K562 (cell line): Measurements from ENCODE around the gene SYMPK. TPM values are rescaled to one million over a fixed set of nuclear protein-coding genes. Genes with fewer than 3 reads are reported as not detected.

Source experiments
- FOXM1 ChIP-seq, 2 experiments: fragments of 450-650 bp in 1 of 2; sonication (generic) in 1 of 2; formaldehyde crosslinking in 1 of 2; IDR thresholded peaks; 2 replicates each; pipeline versions ENCODE4 v1.6.1 to v1.9.0; 2017 to 2022; ENCODE audit warnings: low read depth in 2 of 2, mild to moderate bottlenecking in 2 of 2, missing genetic modification reagents in 1 of 2, moderate library complexity in 1 of 2
- GATAD2A ChIP-seq: fragments of 450-650 bp; IDR thresholded peaks from 2 replicates; pipeline ENCODE4 v1.6.1; 2017
- HDAC6 ChIP-seq: IDR thresholded peaks from 2 replicates; pipeline ENCODE4 v1.6.1; 2012; ENCODE audit warnings: low read depth, mild to moderate bottlenecking, control low read depth, inconsistent platforms, low read length, moderate library complexity
- IFI16 ChIP-seq: fragments of 250-450 bp; sonication (Bioruptor Pico); IDR thresholded peaks from 2 replicates; pipeline ENCODE4 v2.1.2; 2022; ENCODE audit warnings: mild to moderate bottlenecking, inconsistent platforms
- MCM2 ChIP-seq: fragments of 450-650 bp; IDR thresholded peaks from 2 replicates; pipeline ENCODE4 v1.6.1; 2017; ENCODE audit warnings: low read depth, mild to moderate bottlenecking
- NFIX ChIP-seq: fragments of 250-450 bp; sonication (Bioruptor Pico); IDR thresholded peaks from 2 replicates; pipeline ENCODE4 v1.4.0; 2020; ENCODE audit warnings: low read depth, mild to moderate bottlenecking, moderate library complexity
- OTX1 ChIP-seq: fragments of 450-650 bp; formaldehyde crosslinking; IDR thresholded peaks from 2 replicates; pipeline ENCODE4 v1.4.0; 2022; ENCODE audit warnings: mild to moderate bottlenecking
- RFX1 ChIP-seq: fragments of 450-650 bp; IDR thresholded peaks from 2 replicates; pipeline ENCODE4 v1.6.1; 2016; ENCODE audit warnings: mild to moderate bottlenecking, moderate library complexity
- ZEB2 ChIP-seq: fragments of 450-650 bp; IDR thresholded peaks from 2 replicates; pipeline ENCODE4 v1.6.1; 2016
- ZNF146 ChIP-seq: IDR thresholded peaks from one replicate; pipeline ENCODE4 v1.6.1; 2018; ENCODE audit warnings: missing compliant biosample characterization; ENCODE audit not compliant: unreplicated experiment
- ZNF197 ChIP-seq: fragments of 200-800 bp; sonication (Bioruptor generic); IDR thresholded peaks from 2 replicates; pipeline ENCODE4 v1.6.1; 2016; ENCODE audit warnings: low read depth, missing genetic modification characterization, missing compliant biosample characterization
- ZNF444 ChIP-seq: fragments of 250-450 bp; sonication (Bioruptor Pico); IDR thresholded peaks from 2 replicates; pipeline ENCODE4 v1.4.0; 2020; ENCODE audit warnings: mild to moderate bottlenecking, moderate library complexity
- ZNF584 ChIP-seq: fragments of 200-800 bp; sonication (Bioruptor generic); IDR thresholded peaks from 2 replicates; pipeline ENCODE4 v1.6.1; 2016; ENCODE audit warnings: low read depth, mild to moderate bottlenecking, missing genetic modification characterization, missing compliant biosample characterization
- ZNF586 ChIP-seq: fragments of 450-650 bp; formaldehyde crosslinking; conservative IDR thresholded peaks from 2 replicates; pipeline ENCODE4 v1.4.0; 2020; ENCODE audit warnings: mild to moderate bottlenecking, moderate library complexity
- ZNF707 ChIP-seq: fragments of 250-450 bp; sonication (Bioruptor Pico); conservative IDR thresholded peaks from 2 replicates; pipeline ENCODE4 v1.8.0; 2022; ENCODE audit warnings: inconsistent platforms, mild to moderate bottlenecking, moderate library complexity
- polyA plus RNA-seq, 8 experiments: library from polyadenylated mRNA; depleted of rRNA in 4 of 8; stranded (reverse) in 5 of 8; unstranded in 3 of 8; fragments of >200 nt; fragmentation: Nextera tagmentation in 2 of 8; fragmentation: Illumina TruSeq in 1 of 8; extraction: Ambion mirVana in 2 of 8; extraction: Trizol in 1 of 8; gene quantifications; 2 replicates each; pipeline versions ENCODE4 v1.2.1 to v1.2.3, GENCODE V29; 2011 to 2014; ENCODE audit warnings: inconsistent platforms in 1 of 8, missing spikeins in 1 of 8
- total RNA-seq, 7 experiments: library from RNA; depleted of rRNA in 6 of 7; stranded (reverse); fragments of >200 nt in 6 of 7; fragmentation: Illumina TruSeq in 2 of 7; extraction: Trizol in 2 of 7; gene quantifications; 2 replicates each; pipeline versions ENCODE4 v1.2.1 to v1.2.3, GENCODE V29; 2011 to 2021; ENCODE audit warnings: low replicate concordance in 1 of 7
- TF ChIP-seq, protein P1 (sequence below): fragments of 250-450 bp; sonication (Bioruptor Pico); IDR thresholded peaks from 2 replicates; pipeline ENCODE4 v1.8.0; 2021; ENCODE audit warnings: mild to moderate bottlenecking, moderate library complexity
- TF ChIP-seq, protein P2 (sequence below): fragments of 250-450 bp; sonication (Bioruptor Pico); IDR thresholded peaks from 2 replicates; pipeline ENCODE4 v1.5.0; 2021
- TF ChIP-seq, protein P3 (sequence below), 2 experiments: fragments of 150-350 bp in 1 of 2; IDR thresholded peaks; 2 replicates each; pipeline ENCODE4 v1.6.1; 2012 to 2016; ENCODE audit warnings: low read depth in 2 of 2, low read length in 2 of 2, mild to moderate bottlenecking in 1 of 2, moderate library complexity in 1 of 2
- TF ChIP-seq, protein P4 (sequence below): fragments of 250-450 bp; sonication (Bioruptor Pico); IDR thresholded peaks from 2 replicates; pipeline ENCODE4 v1.8.0; 2022; ENCODE audit warnings: moderate library complexity, mild to moderate bottlenecking, inconsistent platforms
- TF ChIP-seq, protein P5 (sequence below): sonication (generic); formaldehyde crosslinking; IDR thresholded peaks from 2 replicates; pipeline ENCODE4 v1.9.0; 2022; ENCODE audit warnings: mild to moderate bottlenecking, missing genetic modification reagents

SYMPK gene
- total and polyA plus RNA-seq, 9 of the 15 experiments (the other 6 are each of a cell fraction or from before 2014, with no cell fraction given) = 0.73 to 95.5 (median 58.4) TPM

DNA sequence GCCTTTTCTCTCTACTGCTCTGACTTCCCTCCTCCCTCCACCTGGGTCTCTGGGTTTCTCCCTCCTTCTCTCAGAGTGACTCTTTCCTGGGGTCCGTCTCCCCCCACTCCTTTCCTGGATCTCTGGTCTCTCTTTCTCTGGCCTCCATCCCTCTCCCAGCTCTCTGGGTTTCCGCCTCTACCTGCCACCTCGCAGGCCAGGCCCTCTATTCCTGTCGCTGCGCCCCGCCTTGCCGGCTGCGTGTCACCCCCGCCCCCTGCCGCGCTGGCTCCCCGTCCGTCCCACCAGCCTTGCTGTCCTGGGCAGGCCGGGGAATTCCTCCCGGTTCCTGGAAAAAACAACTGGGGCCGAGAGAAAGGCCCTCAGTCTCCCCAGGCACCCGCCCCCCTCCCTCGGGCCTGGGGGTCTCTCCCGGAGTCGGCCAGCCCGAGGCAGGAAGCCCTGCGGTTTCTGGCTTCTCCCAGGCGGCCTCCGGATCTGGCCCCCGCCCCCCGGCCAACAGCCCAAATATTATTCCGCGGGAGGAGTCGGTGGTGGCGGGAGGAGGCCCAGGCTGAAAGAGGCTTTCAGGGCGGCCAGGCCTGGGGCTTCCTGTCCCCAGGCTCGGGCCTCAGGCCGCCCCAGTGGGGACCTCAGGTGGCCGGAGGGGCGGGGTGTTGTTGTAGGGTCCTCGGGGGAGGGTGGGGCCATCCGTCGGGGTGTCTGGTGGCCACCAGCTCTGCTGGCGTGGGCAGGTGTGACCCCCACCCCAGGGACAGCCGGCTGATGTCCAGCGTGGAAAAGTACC is 13.7 kb upstream of the SYMPK start (continued):
- TF ChIP-seq, protein P1, sequence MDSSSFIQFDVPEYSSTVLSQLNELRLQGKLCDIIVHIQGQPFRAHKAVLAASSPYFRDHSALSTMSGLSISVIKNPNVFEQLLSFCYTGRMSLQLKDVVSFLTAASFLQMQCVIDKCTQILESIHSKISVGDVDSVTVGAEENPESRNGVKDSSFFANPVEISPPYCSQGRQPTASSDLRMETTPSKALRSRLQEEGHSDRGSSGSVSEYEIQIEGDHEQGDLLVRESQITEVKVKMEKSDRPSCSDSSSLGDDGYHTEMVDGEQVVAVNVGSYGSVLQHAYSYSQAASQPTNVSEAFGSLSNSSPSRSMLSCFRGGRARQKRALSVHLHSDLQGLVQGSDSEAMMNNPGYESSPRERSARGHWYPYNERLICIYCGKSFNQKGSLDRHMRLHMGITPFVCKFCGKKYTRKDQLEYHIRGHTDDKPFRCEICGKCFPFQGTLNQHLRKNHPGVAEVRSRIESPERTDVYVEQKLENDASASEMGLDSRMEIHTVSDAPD (CRISPR knock-in tag) = no peak
- no peak for TF ChIP-seq ZNF444 (CRISPR knock-in tag)
- TF ChIP-seq, protein P2, sequence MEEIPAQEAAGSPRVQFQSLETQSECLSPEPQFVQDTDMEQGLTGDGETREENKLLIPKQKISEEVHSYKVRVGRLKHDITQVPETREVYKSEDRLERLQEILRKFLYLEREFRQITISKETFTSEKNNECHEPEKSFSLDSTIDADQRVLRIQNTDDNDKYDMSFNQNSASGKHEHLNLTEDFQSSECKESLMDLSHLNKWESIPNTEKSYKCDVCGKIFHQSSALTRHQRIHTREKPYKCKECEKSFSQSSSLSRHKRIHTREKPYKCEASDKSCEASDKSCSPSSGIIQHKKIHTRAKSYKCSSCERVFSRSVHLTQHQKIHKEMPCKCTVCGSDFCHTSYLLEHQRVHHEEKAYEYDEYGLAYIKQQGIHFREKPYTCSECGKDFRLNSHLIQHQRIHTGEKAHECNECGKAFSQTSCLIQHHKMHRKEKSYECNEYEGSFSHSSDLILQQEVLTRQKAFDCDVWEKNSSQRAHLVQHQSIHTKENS = no peak
- TF ChIP-seq ZNF707 = no peak
- TF ChIP-seq, protein P3, sequence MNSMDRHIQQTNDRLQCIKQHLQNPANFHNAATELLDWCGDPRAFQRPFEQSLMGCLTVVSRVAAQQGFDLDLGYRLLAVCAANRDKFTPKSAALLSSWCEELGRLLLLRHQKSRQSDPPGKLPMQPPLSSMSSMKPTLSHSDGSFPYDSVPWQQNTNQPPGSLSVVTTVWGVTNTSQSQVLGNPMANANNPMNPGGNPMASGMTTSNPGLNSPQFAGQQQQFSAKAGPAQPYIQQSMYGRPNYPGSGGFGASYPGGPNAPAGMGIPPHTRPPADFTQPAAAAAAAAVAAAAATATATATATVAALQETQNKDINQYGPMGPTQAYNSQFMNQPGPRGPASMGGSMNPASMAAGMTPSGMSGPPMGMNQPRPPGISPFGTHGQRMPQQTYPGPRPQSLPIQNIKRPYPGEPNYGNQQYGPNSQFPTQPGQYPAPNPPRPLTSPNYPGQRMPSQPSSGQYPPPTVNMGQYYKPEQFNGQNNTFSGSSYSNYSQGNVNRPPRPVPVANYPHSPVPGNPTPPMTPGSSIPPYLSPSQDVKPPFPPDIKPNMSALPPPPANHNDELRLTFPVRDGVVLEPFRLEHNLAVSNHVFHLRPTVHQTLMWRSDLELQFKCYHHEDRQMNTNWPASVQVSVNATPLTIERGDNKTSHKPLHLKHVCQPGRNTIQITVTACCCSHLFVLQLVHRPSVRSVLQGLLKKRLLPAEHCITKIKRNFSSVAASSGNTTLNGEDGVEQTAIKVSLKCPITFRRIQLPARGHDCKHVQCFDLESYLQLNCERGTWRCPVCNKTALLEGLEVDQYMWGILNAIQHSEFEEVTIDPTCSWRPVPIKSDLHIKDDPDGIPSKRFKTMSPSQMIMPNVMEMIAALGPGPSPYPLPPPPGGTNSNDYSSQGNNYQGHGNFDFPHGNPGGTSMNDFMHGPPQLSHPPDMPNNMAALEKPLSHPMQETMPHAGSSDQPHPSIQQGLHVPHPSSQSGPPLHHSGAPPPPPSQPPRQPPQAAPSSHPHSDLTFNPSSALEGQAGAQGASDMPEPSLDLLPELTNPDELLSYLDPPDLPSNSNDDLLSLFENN (IDR thresholded peaks at IDR 0.05; ENCODE audit: low read depth in 2 of 2, low read length in 2 of 2) = no peak
- no peak for TF ChIP-seq RFX1
- no peak for TF ChIP-seq ZNF146 (CRISPR knock-in tag)
- TF ChIP-seq NFIX (CRISPR knock-in tag) = no peak
- no peak for TF ChIP-seq ZNF197 (CRISPR knock-in tag)
- TF ChIP-seq FOXM1 (IDR thresholded peaks at IDR 0.05; ENCODE audit: low read depth) = no peak
- no peak for TF ChIP-seq FOXM1 (CRISPR knock-in tag; IDR thresholded peaks at IDR 0.05; ENCODE audit: low read depth)
- TF ChIP-seq GATAD2A = peak; percentile 36; the same call in 1 of the 2 replicates
- no peak for TF ChIP-seq IFI16
- TF ChIP-seq ZEB2 = peak; percentile 85
- no peak for TF ChIP-seq MCM2
- TF ChIP-seq HDAC6 = no peak
- TF ChIP-seq OTX1 (CRISPR knock-in tag) = peak; percentile 83; the same call in 1 of the 2 replicates
- no peak for TF ChIP-seq ZNF584
- TF ChIP-seq, protein P4, sequence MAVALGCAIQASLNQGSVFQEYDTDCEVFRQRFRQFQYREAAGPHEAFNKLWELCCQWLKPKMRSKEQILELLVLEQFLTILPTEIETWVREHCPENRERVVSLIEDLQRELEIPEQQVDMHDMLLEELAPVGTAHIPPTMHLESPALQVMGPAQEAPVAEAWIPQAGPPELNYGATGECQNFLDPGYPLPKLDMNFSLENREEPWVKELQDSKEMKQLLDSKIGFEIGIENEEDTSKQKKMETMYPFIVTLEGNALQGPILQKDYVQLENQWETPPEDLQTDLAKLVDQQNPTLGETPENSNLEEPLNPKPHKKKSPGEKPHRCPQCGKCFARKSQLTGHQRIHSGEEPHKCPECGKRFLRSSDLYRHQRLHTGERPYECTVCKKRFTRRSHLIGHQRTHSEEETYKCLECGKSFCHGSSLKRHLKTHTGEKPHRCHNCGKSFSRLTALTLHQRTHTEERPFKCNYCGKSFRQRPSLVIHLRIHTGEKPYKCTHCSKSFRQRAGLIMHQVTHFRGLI (CRISPR knock-in tag) = no peak
- TF ChIP-seq, protein P5, sequence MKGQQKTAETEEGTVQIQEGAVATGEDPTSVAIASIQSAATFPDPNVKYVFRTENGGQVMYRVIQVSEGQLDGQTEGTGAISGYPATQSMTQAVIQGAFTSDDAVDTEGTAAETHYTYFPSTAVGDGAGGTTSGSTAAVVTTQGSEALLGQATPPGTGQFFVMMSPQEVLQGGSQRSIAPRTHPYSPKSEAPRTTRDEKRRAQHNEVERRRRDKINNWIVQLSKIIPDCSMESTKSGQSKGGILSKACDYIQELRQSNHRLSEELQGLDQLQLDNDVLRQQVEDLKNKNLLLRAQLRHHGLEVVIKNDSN (CRISPR knock-in tag) = no peak
- TF ChIP-seq ZNF586 = no peak
